GF-D8 (cell line): ENCODE measurements around the gene RYR1.
A peak's percentile ranks its signal among the peaks of the same experiment; 100 is the strongest.
"Not testable (repeated sequence)": the region's sequence is repeated elsewhere in the genome, so short reads cannot be mapped to it uniquely, and the experiment has no call there.

ENCODE experiments used
- DNase-seq: peaks from one replicate; lab custom pipeline; 2025; lab: John Stamatoyannopoulos, UW

The RYR1 gene

DNA sequence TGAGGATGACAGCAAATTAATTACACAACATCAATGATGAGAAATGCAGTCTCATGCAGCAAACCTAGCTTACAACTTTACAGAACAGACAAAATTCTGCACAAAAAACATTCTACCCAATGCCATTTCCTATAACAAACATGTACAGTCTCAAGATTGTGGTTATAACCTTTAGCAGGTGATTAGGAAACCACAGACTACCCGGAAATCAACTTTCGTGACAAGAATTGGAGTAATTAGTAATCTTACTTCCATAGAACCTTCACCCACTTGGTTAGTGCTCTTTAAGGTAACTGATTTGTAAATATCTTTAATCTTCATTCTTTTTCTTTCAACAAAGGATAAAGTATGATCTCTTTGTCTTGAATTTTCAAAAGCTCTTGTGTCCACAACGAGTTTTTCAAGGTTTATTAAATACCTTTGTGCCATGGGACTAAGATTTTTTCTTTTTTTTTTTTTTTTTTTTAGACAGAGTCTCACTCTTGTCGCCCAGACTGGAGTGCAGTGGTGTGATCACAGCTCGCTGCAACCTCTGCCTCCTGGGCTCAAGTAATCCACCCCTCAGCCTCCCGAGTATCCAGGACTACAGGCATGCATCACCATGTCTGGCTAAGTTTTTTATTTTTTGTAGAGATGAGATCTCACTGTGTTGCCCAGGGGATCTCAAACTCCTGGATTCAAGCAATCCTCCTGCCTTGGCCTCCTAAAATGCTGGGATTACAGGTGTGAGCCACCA, 105.5 kb downstream of the RYR1 start:
- DNase-seq: no peak

DNA sequence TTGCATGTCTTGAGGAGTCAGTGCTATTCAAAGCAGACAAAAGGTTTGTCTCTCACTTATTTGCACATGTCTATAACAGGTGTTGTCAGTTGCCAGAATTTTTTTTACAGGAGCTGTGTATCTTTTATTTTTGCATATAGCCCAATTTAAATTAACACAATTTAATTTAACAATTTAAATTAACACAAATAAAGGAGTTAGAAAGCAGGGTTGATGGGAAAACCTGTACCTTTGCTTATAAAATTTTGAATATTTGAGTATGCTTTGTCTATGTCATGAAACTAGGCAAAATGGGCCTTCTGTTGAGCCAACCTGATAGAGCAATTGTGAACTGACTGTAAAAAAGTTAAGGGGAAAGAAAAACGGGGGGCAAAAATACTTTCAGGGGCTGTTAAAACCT, 106.3 kb downstream of the RYR1 start:
- DNase-seq: no peak

- DNase-seq: no peak
Observed at GRCh38 chr19:38542040-38542439, 108.5 kb downstream of the RYR1 start.

GRCh38 chr19:38543286-38543806, 109.9 kb downstream of the RYR1 start:
- no peak for DNase-seq

DNA sequence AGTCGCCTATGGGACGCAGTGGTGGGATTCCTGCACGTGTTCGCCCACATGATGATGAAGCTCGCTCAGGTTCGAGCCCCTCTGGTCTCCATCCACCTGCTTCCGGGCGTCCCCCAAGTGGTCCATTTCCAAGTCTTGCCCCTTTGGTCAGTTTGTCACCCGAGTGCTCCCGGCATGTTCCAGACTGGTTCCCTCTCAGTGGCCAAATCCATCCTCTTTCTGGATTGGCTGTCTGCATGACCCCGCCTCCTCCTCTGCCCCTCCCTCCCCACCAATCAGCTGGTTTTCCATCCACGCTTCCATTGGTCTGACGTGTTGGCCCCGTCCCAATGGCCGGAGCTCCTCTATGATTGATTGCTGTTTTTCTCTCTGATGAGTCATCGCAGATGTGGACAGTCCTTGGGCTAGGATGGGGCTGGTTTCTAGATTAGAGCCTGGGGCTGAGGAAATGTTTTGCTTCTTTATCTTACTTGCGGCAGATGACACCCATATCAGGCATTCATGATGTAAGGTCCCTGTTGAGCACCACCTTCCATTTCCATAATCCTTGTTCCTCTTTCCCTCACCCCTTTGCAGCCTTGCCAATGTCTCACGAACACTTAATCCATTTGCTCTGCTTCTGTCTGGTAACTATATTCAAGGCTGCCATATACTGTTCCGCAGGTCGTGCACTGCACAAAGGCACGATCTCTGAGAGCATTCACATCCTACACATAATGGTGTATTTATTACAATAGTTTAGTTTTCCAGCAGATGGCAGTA, 110.5 kb downstream of the RYR1 start:
- no peak for DNase-seq

- DNase-seq: peak; percentile 59
Observed at GRCh38 chr19:38544569-38545315, 111.3 kb downstream of the RYR1 start.

DNA sequence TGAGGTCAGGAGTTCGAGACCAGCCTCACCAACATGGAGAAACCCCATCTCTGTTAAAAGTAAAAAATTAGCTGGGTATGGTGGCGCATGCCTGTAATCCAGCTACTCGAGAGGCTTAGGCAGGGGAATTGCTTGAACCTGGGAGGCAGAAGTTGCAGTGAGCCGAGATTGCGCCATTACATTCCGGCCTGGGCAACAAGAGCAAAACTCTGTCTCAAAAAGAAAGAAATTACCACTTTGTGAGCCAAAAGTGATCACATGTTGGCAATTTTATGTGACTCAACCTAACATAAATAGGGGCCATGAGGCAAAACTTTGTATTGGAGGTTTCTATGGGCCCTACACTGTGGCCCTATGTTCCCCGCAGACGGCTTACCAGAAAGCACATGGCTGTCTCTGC, 112.1 kb downstream of the RYR1 start:
- DNase-seq: no peak

DNA sequence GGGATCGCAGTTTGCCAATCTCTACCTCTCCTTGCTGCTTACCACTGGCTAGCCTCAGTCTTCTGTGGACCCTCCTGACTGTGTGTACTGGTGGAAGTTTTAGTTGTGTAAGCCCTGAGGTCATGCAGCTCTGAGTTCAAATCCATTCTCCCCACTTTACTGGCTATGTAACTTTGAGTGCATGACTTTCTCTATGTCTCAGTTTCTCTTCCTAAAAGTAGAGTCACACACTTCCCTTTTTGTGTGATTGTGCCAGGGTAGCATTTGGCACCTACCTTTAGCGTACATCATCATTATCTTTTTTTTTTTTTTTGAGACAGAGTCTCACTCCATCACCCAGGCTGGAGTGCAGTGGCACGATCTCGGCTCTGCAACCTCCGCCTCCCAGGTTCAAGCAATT, 113.9 kb downstream of the RYR1 start:
- no peak for DNase-seq

DNA sequence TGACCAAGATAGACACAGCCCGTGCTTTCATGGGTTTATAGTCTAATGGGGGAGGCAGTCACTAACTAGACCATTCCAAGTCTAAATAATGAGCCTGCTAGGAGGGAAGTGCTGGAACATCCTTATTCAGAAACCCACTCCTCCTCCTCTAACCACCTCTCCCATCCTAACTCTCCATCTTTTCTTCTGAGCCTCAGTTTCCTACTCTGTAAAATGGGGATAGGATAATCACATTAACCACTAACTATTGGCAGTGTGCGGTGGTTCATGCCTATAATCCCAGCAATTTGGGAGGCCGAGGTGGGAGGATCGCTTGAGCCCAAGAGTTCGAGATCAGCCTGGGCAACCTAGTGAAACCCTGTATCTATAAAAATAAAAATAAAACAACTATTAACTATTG, 115.6 kb downstream of the RYR1 start:
- DNase-seq: no peak

GRCh38 chr19:38549942-38550341, 116.5 kb downstream of the RYR1 start:
- DNase-seq: no peak

DNA sequence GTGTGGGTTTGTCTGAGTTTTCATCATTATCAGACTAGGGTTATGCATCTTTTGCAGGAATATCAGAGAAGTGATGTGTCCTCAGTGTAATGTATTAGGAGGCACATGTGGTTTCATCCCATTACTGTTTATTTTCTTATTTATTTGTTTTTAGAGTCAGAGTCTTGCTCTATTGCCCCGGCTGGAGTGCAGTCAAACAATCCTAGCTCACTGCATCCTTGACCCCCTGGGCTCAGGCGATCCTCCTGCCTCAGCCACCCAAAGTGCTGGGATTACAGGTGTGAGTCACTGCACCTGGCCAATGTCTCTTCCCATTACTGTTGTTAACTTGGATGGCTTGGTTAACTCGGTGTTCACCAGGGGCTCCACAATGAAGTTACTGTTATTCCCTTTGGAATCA, 116.9 kb downstream of the RYR1 start:
- DNase-seq: no peak

GRCh38 chr19:38551450-38551813, 117.9 kb downstream of the RYR1 start:
- DNase-seq: no peak

DNA sequence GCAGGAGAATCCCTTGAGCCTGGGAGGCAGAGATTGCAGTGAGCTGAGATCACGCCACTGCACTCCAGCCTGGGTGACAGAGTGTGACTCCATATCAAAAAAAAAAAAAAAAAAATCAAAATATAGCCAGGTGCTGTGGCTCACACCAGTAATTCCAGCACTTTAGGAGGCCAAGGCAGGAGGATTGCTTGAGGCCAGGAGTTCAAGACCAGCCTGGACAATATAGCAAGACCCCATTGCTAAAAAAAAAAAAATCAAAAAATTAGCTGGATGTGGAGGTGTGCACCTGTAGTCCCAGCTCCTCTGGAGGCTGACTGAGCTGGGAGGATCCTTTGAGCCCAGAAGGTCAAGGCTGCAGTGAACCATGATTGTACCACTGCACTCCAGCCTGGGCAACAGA, 119.7 kb downstream of the RYR1 start:
- DNase-seq: not testable (repeated sequence)

DNA sequence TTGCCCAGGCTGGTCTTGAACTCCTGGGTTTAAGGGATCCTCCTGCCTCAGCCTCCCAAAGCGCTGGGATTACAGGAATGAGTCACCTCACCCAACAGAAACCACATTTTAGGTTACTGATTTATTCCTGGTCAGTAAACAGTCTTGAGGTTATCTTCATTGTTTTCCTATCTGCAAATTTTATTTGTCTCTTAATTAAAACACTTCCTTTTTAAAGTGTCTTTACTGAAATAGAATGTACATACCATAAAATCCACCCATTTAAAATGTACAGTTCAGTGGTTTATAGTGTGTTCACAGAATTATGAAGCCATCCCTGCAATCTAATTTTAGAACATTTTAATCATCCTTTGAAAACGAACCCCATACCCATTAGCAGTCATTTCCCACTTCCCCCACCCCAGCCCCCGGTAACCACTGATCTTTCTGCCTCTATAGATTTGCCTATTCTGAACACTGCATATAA, 121.2 kb downstream of the RYR1 start:
- DNase-seq: no peak

DNA sequence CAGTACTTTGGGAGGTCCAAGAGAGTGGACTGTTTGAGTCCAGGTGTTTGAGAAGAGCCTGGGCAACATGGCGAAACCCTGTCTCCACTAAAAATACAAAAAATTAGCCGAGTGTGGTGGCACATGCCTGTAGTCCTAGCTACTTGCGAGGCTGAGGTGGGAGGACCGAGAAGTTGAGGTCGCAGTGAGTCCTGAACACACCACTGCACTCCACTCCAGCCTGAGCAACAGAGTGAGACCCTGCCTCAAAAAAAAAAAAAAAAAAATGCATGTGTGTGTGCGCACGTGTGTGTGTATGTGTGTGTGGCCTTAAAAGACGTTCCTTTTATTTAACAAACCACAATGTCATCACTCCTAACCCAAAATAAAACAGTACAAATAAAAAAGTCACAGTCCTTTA, 121.7 kb downstream of the RYR1 start:
- no peak for DNase-seq

DNA sequence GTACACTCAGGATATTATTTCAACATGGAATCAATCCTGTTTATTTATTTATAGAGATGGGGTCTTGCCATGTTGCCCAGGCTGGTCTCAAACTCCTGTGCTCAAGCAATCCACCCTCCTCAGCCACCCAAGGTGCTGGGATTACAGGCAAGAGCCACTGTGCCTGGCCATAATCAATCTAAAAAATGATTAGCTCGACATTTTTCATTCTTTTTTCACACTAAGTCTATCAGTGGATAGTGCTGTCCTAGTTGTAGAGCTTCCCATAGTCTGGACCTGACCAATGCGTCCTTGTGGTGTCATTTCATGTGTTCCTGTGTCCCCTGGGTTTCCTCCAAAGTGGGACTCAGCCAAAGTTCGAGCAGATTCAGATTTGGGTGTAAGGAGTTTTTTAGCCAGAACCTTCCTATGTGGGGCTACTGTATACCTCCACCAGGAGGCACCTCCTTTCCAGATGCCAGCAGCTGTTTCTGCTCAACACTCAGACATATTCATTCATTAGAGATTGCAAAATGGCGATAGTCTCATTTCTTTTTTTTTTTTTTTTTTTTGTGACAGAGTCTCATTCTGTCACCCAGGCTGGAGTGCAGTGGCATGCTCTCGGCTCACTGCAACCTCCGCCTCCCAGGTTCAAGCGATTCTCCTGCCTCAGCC, 123.2 kb downstream of the RYR1 start:
- no peak for DNase-seq

GRCh38 chr19:38557205-38557799, 123.8 kb downstream of the RYR1 start:
- peak; percentile 57 for DNase-seq

- not testable (repeated sequence) for DNase-seq
Observed at GRCh38 chr19:38558933-38559332, 125.4 kb downstream of the RYR1 start.

DNA sequence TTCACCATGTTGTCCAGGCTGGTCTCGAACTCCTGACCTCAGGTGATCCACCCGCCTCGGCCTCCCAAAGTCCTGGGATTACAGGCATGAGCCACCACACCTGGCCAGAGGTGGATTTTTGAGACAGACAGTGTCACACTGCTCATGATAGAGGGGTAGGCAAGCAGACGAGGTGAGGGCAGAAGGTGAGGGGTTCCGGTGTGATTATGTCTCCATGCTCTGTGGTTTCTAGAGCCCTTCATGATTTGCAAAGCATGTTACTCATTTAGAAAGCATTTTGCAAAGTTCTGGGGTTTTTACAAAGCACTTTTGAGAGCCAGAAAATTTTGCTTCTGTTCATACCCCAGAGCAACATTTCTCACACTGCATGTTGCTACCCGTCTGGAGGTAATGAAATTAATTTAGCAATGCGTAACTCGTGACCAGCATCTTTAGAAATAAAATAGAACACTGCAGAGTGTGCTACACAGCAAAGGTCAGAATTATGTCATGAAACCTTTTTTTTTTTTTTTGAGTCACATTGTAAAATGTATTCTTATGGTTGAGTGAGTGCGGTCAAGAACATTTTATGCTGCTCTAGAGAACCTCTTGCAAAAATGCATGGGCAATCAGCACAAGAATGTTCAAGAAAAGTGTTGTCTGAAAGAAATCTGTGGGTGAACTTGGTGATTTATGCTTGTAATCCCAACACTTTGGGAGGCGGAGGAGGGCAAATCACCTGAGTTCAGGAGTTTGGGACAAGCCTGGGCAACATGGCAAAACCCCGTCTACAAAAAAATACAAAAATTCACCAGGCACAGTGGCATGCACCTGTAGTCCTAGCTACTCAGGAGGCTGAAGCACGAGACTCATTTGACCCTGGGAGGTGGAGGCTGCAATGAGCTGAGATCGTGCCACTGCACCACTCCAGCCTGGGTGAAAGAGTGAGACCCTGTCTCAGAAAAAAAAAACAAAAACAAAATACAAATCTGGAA, 126.2 kb downstream of the RYR1 start:
- DNase-seq: no peak

- DNase-seq: no peak
Observed at GRCh38 chr19:38561053-38561606, 127.6 kb downstream of the RYR1 start.
